ENCODE results near the gene CD9. TPM values are rescaled to one million over a fixed set of nuclear protein-coding genes. Genes with fewer than 3 reads are reported as not detected.
A peak's percentile ranks its signal among the peaks of the same experiment; 100 is the strongest.

The CD9 gene
- total and polyA plus RNA-seq, 2 of the 8 experiments (the other 6 are each of a cell fraction or from before 2014, with no cell fraction given): 168 to 319 TPM

- Histone ChIP-seq H3K9ac (replicated peaks in 1 of 4; ENCODE audit: extremely low read depth in 1 of 4, low read depth in 3 of 4, low read length in 3 of 4) (no peak overlapping the region), H2BK120ac (replicated peaks; ENCODE audit: low read depth, low read length) (no peak overlapping the region), H3K79me2 (ENCODE audit: control insufficient read depth in 1 of 2, insufficient read depth in 2 of 2, low read length in 2 of 2) (no peaks in the 10 kb centered on the region), H3K36me3 (ENCODE audit: control insufficient read depth in 2 of 4, insufficient read depth in 4 of 4, low read length in 3 of 4) (no peaks in the 10 kb centered on the region), H3K4me3 (ENCODE audit: extremely low read depth in 1 of 4, insufficient read depth in 2 of 4, low read depth in 3 of 4, low read length in 4 of 4) (no peak overlapping the region), H4K5ac (ENCODE audit: insufficient read length, low read depth, low read length) (no peak overlapping the region), H4K8ac (ENCODE audit: extremely low read depth, insufficient read depth, low read length) (no peak overlapping the region; the same call in 1 of the 2 replicates), H3K9me3 (ENCODE audit: insufficient read depth in 2 of 2, low read depth in 1 of 2, low read length in 1 of 2) (no peaks in the 10 kb centered on the region), H2BK20ac (ENCODE audit: low read length) (no peak overlapping the region), H4K20me1 (replicated peaks in 1 of 2; ENCODE audit: control insufficient read depth in 1 of 2, insufficient read depth in 2 of 2, low read length in 2 of 2) (no peaks in the 10 kb centered on the region), H3K23ac (ENCODE audit: insufficient read length) (no peak overlapping the region), H3K4me2 (ENCODE audit: insufficient read depth in 1 of 2, low read depth in 2 of 2, low read length in 2 of 2) (no peak overlapping the region), H3K4me1 (replicated peaks in 1 of 4; ENCODE audit: control insufficient read depth in 3 of 4, insufficient read depth in 4 of 4, low read length in 3 of 4) (peaks cover 8 to 16% (median 12%) of the 10 kb centered on the region in 4 experiments), H2AFZ (ENCODE audit: low read length) (peak overlapping the region; percentile 22), H2BK12ac (ENCODE audit: low read depth, low read length) (no peak overlapping the region), H2BK5ac (ENCODE audit: low read depth, low read length) (no peak overlapping the region), H2AK5ac (ENCODE audit: low read depth, low read length) (no peak overlapping the region), H3K14ac (ENCODE audit: insufficient read length) (no peak overlapping the region), H3K79me1 (ENCODE audit: low read depth, low read length) (0 out of 2 replicates have a peak, but pooled peaks cover 2% of the 10 kb centered on the region), H3K18ac (ENCODE audit: extremely low read depth, low read length) (0 out of 2 replicates have a peak overlapping the region, but pooled peaks have one; percentile 52), H2BK15ac (ENCODE audit: low read length) (no peak overlapping the region), H3K27me3 (replicated peaks in 1 of 4; ENCODE audit: control insufficient read depth in 3 of 4, extremely low read depth in 1 of 4, insufficient read depth in 3 of 4, low read length in 3 of 4) (no peaks in the 10 kb centered on the region), H3K4ac (replicated peaks; ENCODE audit: insufficient read length, low read depth, low read length) (no peak overlapping the region), H4K91ac (replicated peaks; ENCODE audit: insufficient read length, low read length) (no peak overlapping the region), H3K23me2 (ENCODE audit: low read depth, low read length) (no peaks in the 10 kb centered on the region), H3K56ac (replicated peaks; ENCODE audit: insufficient read length, low read depth, low read length) (no peak overlapping the region), H3K27ac (ENCODE audit: low read depth, low read length) (no peak overlapping the region)
- FAIRE-seq (peak; percentile 42), DNase-seq (ENCODE audit: low read depth in 1 of 2, low spot score in 2 of 2) (no peak)
- ChIA-PET CTCF (ENCODE audit: partially characterized antibody) (interaction anchor here (0.8 to 6.2 kb wide), 10 partner anchors 10 to 226 kb away, joined by 3 to 53 read pairs (median 5); no protein-coding TSS in a partner anchor), POLR2A (ENCODE audit: partially characterized antibody) (interaction anchor here (1.5 to 2.0 kb wide), 2 partner anchors 49 to 63 kb away, joined by 4 to 5 read pairs; partner anchors contain the start of gene CD9)
- WGBS, 2 experiments (ENCODE audit: extremely low coverage in 1 of 2, insufficient coverage in 1 of 2, insufficient read length in 1 of 2, insufficient replicate concordance in 2 of 2, low coverage in 1 of 2, low lambda C conversion rate in 2 of 2, missing lambda C conversion rate in 1 of 2): 91% methylated on average over 4 of the region's 4 CpGs; no CpG with 5 or more reads in 1 of the 2 experiments
- TF ChIP-seq MAFK (IDR thresholded peaks at IDR 0.05; ENCODE audit: low read depth, low read length): no peak
These were observed 63.7 kb downstream of the CD9 start for GRCh38 chr12:6263931-6264330.

Measured in H1 (cell line).